Spleen (tissue), 7 donors: ENCODE results near the gene HDGFL1.

Experiments
- CTCF ChIP-seq, 11 experiments: fragments of 200-600 bp in 7 of 11; fragments of 450-650 bp in 4 of 11; sonication (generic) in 4 of 11; IDR thresholded peaks in 8 of 11; conservative IDR thresholded peaks in 3 of 11; 1 replicate in 7 of 11; 2 replicates in 4 of 11; pipeline versions ENCODE4 v1.4.0 to v1.8.0; 2016 to 2021; ENCODE audit warnings: antibody characterized with exemption in 11 of 11, inconsistent platforms in 4 of 11, mild to moderate bottlenecking in 1 of 11
- POLR2A ChIP-seq, 3 donors: fragments of 450-650 bp; IDR thresholded peaks; one replicate each; pipeline ENCODE4 v1.5.1; 2017; ENCODE audit warnings: antibody characterized with exemption in 3 of 3, mild to moderate bottlenecking in 1 of 3
- POLR2AphosphoS5 ChIP-seq, 3 donors: sonication (generic); formaldehyde crosslinking; IDR thresholded peaks; one replicate each; pipeline ENCODE4 v1.5.1; 2017; ENCODE audit warnings: antibody characterized with exemption in 3 of 3
- donor health status: DM: no; HTN: no; CAD: no; lungs with moderate emphysema.
- donor health status: DM: no; HTN: no; CAD: no.
- donor health status: DM: no; HTN: no; CAD: no.

DNA sequence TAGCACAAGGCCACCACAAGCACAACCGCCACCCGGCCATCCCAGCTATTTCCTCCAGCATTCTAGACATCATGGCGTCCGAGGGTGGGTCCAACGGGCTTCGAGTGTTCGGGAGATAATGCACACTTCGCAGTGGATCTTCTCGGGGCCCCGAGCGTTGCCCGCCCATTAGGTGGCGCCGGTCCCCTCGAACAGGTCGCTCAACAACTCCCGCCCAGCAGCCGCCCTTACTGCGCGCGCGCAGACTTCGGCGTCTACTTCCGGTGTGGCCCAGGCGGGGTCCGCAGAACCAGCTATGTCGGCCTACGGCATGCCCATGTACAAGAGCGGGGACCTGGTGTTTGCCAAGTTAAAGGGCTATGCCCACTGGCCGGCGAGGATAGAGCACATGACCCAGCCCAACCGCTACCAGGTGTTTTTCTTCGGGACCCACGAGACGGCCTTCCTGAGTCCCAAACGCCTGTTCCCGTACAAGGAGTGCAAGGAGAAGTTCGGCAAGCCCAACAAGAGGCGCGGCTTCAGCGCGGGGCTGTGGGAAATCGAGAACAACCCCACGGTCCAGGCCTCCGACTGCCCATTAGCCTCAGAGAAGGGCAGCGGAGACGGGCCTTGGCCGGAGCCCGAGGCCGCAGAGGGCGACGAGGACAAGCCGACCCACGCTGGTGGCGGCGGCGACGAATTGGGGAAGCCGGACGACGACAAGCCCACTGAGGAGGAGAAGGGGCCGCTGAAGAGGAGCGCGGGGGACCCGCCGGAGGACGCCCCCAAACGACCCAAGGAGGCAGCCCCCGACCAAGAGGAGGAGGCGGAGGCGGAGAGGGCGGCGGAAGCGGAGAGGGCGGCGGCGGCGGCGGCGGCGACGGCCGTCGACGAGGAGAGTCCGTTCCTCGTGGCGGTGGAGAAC is at the start of gene HDGFL1:
- TF ChIP-seq POLR2AphosphoS5 (IDR thresholded peaks at IDR 0.05) (no peak), CTCF (IDR thresholded peaks at IDR 0.05 in 8 of 11, conservative IDR thresholded peaks at IDR 0.05 in 3 of 11) (no peak), POLR2A (IDR thresholded peaks at IDR 0.05) (no peak)
